GM15510 (cell line): ENCODE results near the gene ANXA10.

ENCODE experiments used
- POLR2A ChIP-seq: IDR thresholded peaks from 3 replicates; pipeline ENCODE4 v1.6.1; 2011; ENCODE audit warnings: borderline replicate concordance; ENCODE audit not compliant: insufficient read length; ENCODE audit errors: extremely low read depth

ANXA10 gene

DNA sequence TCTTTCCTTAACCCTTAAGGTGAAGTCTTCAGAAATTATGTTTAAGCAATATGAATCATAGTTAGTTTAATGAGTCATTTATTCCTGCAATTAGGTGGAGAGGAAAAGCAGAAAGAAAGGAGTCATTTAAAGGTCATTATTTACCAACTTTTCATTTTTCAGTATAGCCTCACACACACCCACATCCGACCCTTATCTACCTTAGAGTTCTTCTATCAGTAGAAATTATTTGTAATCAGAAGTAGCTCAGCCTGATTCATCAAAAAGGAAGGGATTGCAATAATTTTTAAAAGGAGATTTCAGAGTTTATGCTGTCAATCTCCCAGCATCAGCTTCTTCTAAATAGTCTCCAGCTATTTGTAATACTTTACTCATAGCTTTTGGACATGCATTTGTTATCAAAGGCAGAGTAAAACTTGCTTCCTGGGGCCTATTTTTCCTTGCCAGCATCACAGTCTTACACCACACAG is 5.9 kb downstream of the ANXA10 start:
- TF ChIP-seq POLR2A = no peak

DNA sequence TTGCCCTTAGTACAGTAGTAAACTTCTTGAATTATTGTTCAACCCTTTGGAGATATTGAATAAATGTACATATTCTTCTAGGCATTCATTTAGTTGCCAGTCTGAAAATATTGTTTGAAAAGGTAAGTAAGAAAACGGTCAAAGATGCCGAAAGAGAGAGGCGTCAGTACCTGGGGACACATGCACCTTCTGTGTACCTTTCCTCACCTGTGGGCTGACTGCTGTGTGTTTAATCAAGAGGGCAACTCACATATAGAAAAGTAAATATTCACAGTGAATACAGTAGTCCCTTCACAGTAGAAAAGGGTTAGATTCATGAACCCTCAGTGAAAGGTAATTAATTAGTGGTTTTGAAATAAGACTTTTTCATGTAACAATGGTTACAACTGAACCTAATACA is 6.9 kb downstream of the ANXA10 start:
- TF ChIP-seq POLR2A = no peak

DNA sequence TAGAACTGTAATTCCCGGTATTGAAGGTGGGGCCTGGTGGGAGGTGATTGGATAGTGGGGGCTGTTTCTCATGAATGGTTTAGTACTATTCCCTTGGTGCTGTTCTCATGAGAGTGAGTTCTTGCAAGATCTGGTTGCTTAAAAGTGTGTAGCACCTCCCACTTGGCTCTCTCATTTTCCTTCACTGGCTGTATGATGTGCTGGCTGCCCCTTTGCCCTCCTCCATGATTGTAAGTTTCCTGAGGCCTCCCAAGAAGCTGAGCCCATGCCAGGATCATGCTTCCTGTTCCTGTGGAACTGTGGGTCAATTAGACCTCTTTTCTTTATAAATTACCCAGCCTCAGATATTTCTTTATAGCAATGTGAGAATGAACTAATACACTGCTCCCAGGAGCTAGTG is 8.7 kb downstream of the ANXA10 start:
- TF ChIP-seq POLR2A = no peak

DNA sequence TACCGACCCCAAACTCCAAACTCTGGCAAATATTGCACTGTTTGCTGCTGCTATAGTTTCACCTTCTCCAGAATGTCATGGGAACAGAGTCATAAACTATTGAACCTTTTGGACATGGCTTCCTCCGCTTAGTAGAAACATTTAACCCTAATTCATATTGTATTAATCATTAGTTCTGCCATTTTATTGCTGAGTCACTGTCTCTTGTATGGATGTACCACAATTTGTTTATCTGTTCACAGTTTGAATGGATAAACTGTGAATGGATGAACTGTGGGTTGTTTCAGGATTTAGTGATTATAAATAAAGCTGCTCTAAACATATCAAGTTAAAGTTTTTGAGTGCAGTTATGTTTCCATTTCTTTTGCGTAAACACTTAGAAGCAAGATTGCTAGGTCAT is 10.1 kb downstream of the ANXA10 start:
- no peak for TF ChIP-seq POLR2A

DNA sequence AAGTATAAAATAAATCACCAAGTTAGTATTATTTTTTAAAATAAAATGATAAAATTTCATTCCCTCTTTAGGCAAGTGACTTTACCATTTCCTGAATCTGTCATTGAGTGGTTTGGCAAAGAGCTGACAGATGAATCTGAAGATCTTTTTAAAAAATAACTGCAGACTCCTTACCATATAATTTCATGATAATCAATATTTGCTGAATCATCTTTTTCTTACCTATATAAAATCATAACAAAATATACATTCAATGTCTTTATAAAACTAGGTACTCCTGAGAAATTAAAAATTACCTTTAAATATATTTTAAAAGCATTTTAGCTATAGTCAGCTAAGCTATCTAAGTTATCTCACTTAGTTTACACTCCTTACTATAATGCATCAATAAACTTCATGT is 17.2 kb downstream of the ANXA10 start:
- TF ChIP-seq POLR2A = no peak

DNA sequence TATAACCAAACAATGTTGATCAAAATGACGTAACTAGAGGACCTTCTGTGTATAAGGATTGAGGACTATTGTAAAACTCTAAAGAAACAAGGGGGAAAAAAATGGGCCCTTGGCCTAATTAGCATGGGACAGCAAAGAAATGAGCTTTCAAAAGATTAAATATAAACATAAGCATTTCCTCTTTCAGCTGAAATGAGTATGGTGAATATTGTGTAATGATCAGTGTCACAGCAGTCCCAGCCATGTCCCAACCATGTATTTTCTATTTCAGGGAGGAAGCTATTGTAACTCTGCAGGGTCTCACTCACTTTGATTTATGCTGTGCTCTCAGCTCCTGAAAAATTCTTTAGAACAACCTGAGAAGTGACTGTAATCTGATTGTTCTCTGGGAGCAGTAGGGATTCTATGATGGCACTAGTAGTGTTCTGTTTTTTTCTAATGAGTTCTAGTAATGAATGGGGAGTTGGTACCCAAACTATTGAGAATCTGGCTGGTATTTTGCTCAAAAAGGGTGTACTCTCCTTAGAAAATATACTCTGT is 25.8 kb downstream of the ANXA10 start:
- no peak for TF ChIP-seq POLR2A

DNA sequence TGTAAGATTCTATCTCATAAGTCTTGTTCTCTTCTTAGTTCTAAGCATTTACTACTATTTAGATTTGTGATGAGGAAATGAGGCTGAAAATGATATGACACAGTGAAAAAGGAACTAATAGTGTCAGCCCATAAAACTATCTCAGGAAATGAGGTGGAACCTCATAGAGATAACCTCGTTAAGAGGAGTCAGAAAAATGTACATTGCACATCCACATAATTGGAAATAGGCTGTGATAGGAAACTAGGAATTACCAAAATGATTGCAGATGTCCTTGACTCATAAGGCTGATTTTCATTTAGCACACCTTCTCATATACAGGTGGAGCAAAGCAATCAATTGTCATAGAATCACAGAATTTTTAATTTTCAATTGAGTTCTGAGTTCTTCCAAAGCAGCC is 26.8 kb downstream of the ANXA10 start:
- TF ChIP-seq POLR2A = no peak

DNA sequence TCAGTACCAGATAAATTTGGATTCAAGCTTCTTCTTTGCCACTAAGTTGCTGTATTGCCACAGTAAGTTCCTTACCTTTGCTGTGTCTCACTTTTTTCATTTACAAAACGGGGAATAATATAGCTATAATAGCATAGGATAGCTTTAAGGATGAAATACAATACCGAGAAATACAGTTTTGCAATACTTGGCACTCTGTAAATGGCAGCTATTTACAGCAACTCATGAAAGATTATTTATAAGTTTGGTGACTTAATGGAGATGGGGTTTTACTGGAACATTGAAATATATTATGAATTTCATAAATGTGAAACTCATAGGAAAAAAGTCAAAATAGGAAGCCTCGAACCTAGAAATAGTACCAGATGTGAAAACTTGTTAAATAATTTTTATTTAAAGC is 27.6 kb downstream of the ANXA10 start:
- TF ChIP-seq POLR2A = no peak

DNA sequence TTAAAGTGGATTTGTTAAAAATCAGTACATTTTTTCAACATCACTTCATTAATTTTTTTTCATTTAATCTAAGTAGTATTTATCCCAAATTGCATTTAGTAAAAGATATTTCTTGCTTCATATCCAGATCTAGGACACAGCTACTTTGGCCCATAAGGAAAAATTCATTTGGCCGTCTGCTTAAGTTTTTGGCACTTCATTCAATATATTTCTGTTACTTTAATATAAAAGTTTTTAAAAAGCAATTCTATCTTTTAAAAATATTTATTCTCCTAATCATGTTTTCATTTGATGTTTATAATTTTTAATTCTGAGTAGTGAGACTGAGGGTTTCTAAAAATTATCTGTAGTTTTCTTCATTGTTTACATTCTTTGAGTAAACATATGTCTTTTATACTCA is 28.5 kb downstream of the ANXA10 start:
- no peak for TF ChIP-seq POLR2A

DNA sequence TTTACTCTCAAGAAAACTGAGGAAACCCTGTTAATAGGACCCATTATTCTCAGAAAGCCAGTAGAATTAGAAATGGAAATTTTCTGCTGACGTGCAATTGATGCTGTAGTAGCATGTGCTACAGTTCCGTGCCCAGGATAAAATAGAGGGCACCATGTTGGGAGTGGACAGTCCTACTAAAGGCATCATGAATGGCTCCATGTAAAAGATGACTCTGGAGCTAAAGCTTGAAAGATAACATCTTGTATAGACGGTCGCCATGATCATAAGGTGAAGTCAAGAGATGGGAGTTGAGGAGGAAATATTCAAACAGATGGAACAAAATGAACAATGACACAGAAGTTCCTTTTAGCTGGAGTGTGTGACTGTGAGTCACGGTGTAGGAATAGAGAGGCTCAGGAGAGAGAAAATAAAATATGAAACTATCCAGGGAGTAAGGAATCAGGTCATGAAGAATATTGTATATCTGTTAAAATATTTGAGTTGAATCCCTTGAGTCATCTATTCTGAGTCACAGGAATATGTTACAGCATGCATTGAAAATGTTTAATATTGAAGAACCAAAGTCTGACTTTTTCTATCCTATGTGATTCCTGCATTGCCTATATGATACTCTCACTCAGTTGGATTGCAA is 31.8 kb downstream of the ANXA10 start:
- TF ChIP-seq POLR2A = no peak

DNA sequence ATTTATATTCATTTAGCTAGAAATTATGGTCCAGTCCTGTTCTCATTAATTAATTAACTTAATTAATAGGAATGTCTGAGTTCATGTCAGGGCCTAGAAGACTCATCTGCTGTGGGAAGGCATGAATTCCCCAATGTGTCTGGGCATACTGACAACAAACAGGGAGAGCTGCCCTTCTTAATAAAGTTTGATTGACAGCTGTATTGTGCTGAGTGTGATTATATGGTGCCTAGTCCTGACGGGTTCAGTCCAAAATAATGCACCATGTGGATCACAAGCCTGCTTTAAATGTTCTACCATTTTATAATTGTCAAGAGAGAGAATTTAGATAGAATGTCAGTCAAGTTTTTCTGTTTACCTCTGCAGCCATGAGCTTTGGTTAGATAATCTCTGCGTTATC is 34.6 kb downstream of the ANXA10 start:
- no peak for TF ChIP-seq POLR2A

DNA sequence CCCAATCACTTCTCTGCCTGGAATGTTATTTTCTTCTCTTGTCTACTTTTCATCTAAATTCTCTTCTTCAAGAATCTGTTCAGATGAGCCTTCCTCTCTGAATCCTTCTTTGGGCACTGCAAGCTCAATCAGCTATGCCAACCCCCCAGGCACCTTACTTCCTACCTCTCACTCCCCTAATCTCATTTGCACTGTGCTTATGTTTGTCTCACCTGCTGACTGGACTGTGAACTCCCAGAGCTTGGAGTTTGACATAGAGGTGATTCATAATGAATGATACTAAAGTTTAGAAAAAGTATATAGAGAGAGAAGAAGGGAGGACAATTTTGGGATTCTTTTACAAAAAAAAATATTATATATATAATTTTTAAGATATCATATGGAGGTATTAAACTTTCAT is 36.3 kb downstream of the ANXA10 start:
- TF ChIP-seq POLR2A = no peak

DNA sequence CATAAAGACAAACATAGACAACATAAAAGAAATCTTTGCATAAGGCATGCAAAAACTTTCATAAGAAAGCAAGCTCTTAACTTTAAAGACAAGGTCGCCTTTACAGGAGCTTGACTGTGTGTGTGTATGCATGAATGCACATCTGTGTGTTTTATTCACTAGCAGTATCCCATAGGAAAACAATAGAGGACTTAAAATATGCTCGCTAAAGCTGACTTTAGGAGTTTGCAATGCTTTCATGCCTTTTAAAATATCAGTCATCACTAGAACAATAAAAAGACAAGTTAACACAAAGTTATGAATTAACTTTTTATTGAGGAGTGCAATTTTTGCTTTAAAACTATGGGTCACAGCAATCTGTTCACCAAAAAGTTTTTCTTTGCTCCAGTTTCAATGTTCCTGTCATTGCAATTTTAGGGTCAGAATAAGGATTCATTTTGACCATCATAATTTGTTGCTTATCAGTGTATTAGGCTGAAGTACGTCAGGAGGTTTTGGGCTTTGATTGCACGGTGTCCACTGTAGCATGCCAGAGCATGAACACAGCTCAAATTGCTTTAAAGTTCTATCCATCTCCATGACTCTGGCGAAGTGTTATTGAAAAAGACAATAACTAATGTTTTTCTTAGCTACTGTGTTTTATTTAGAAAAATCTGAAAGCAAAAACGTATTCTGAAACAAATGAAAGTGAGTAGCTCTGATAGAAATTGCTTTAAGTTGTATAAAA is 36.9 kb downstream of the ANXA10 start:
- no peak for TF ChIP-seq POLR2A

DNA sequence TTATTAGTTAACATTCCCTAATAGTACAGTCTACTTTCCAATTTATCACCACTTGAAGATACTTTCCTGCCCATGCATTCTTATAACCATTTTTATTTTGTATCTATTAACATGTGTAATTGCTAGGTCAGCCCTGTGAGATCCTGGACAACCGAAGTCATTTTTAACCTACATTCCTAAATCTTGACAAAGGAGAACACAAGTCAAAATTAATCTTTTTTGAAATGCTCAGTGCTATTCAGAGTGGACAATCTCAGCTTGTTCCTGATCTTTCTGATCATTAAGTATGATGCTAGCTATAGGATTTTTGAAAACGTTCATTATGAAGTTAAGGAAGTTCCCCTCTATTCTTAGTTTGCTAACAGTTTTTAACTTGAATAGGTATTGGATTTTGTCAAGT is 37.5 kb downstream of the ANXA10 start:
- TF ChIP-seq POLR2A = no peak

DNA sequence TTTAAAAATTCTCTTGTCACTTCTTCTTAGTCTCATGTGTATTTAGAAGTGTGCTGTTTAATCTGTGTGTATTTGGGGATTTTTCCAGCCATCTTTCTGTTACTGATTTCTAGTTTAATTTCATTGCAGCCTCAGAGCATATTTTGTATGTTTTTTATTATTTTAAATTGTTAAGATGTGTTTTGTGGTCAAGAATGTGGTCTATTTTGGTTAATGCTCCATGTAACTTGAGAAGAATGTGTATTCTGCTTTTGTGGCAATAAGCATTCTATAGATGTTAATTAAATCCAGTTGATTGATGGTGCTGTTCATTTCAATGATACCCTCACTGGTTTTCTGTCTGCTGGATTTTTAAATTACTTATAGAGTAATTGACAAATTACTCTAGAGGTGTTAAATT is 38.9 kb downstream of the ANXA10 start:
- no peak for TF ChIP-seq POLR2A

DNA sequence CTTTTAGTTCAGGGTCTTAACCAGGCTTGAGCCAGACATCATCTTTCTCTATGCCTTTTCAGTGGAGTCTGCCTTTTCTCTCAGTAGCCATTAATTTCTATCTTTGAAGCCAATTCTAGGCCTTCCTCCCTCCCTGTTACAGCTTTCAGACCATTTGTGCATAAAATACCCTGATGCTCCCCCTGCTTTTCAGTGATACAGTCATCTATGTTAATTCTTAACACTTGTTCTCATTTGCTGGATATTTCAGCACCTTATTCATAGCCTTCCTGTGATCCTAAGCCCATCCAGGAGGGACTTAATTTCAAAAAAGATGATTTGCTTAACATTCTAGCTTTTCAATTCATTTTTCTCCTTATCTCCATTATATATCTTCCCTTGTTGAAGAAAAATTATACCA is 42.3 kb downstream of the ANXA10 start:
- no peak for TF ChIP-seq POLR2A
